Panc1 (cell line): Measurements from ENCODE around the gene CDK17. TPM values are rescaled to one million over a fixed set of nuclear protein-coding genes. Genes with fewer than 3 reads are reported as not detected.

Source experiments
- ATAC-seq: fragments of 200-7000 bp; cut with Tn5 transposase; 2 replicates; pipeline ENCODE4 v1.9.1; 2020; ENCODE audit warnings: mild to moderate bottlenecking, moderate library complexity
- BruUV-seq: library from RNA; stranded (reverse); fragments of 400-500 nt; replicated peaks from 2 replicates; lab custom pipeline; 2021; lab: Mats Ljungman, UMichigan
- CTCF ChIA-PET: fragments of 300-600 bp; sonication (Branson Sonifier 250); formaldehyde crosslinking; loops from one replicate; lab custom pipeline; 2022; ENCODE audit warnings: antibody characterized with exemption; lab: Charles Lee
- POLR2A ChIA-PET: fragments of 300-600 bp; sonication (Branson Sonifier 250); formaldehyde crosslinking; loops from one replicate; lab custom pipeline; 2022; ENCODE audit warnings: antibody characterized with exemption; lab: Charles Lee
- DNase-seq: peaks from one replicate; pipeline ENCODE4 v3.0.0-alpha.2; 2010; ENCODE audit warnings: low read depth, low spot score
- H3K27ac ChIP-seq: 2 replicates; pipeline ENCODE4 v1.5.1; 2011; ENCODE audit warnings: mild to moderate bottlenecking, low read length, inconsistent platforms
- H3K27me3 ChIP-seq: fragments of 200-500 bp; sonication (Bioruptor generic); 2 replicates; pipeline ENCODE4 v1.6.0; 2014; ENCODE audit warnings: low read length, inconsistent platforms; ENCODE audit not compliant: control insufficient read depth, insufficient read depth
- H3K36me3 ChIP-seq: fragments of 200-500 bp; sonication (Bioruptor generic); 2 replicates; pipeline ENCODE4 v1.5.1; 2014; ENCODE audit warnings: inconsistent platforms, mild to moderate bottlenecking, low read length, moderate library complexity; ENCODE audit not compliant: control insufficient read depth, insufficient read depth
- H3K4me1 ChIP-seq: 2 replicates; pipeline ENCODE4 v1.5.1; 2011; ENCODE audit warnings: inconsistent platforms, mild to moderate bottlenecking, low read length, moderate library complexity; ENCODE audit not compliant: control insufficient read depth, insufficient read depth
- H3K4me3 ChIP-seq, 2 experiments: 2 replicates each; pipeline ENCODE4 v1.5.1; 2011 to 2012; ENCODE audit warnings: low read depth in 2 of 2, low read length in 2 of 2, mild to moderate bottlenecking in 2 of 2, inconsistent platforms in 1 of 2, moderate library complexity in 1 of 2
- H3K9me3 ChIP-seq: fragments of 200-500 bp; sonication (Bioruptor generic); 2 replicates; pipeline ENCODE4 v1.5.1; 2014; ENCODE audit warnings: low read depth, mild to moderate bottlenecking, inconsistent platforms, low read length, moderate library complexity; ENCODE audit not compliant: control insufficient read depth, insufficient read depth
- CTCF ChIP-seq: fragments of 450-650 bp; IDR thresholded peaks from 2 replicates; pipeline ENCODE4 v1.5.1; 2017; ENCODE audit warnings: mild to moderate bottlenecking
- POLR2AphosphoS5 ChIP-seq: IDR thresholded peaks from 2 replicates; pipeline ENCODE4 v1.6.1; 2012; ENCODE audit warnings: mild to moderate bottlenecking, low read depth, low read length, moderate library complexity
- REST ChIP-seq, 2 experiments: IDR thresholded peaks; 2 replicates each; pipeline ENCODE4 v1.6.1; 2011 to 2012; ENCODE audit warnings: low read depth in 2 of 2, control low read depth in 1 of 2, low read length in 1 of 2, mild to moderate bottlenecking in 1 of 2, moderate library complexity in 1 of 2; ENCODE audit not compliant: insufficient read depth in 1 of 2
- SIN3A ChIP-seq: IDR thresholded peaks from 2 replicates; pipeline ENCODE4 v1.6.1; 2012; ENCODE audit warnings: low read depth, mild to moderate bottlenecking, low read length, moderate library complexity, borderline replicate concordance; ENCODE audit not compliant: insufficient read depth
- TCF7L2 ChIP-seq: IDR thresholded peaks from 2 replicates; pipeline ENCODE4 v1.6.1; 2011; ENCODE audit warnings: mild to moderate bottlenecking, low read depth, low read length, inconsistent platforms
- in situ Hi-C: cut with HindIII; loops from 2 replicates; pipeline ENCODE4 v1.10.0; 2016; ENCODE audit warnings: low sequenced_read_pairs, low pct_unique_long_range_greater_than_20kb
- intact Hi-C: fragments of 100-400 bp; cut with micrococcal nuclease; formaldehyde crosslinking; loops from one replicate; pipeline ENCODE4 v1.10.0; 2022; ENCODE audit not compliant: unreplicated experiment
- total RNA-seq: library from RNA; stranded (reverse); gene quantifications from one replicate; pipeline ENCODE4 v1.2.1, GENCODE V29; 2021; ENCODE audit not compliant: unreplicated experiment

CDK17 gene
- total RNA-seq, 1 experiment from 2014 or later: 23.2 TPM

GRCh38 chr12:96261557-96261956, 138.7 kb downstream of the CDK17 start:
- Histone ChIP-seq H3K4me1 (0 out of 2 replicates have a peak, but pooled peaks cover 7% of the 10 kb centered on the region), H3K27me3 (no peaks in the 10 kb centered on the region), H3K9me3 (no peaks in the 10 kb centered on the region), H3K27ac (no peak overlapping the region), H3K4me3 (no peak overlapping the region), H3K36me3 (peaks cover 4% of the 10 kb centered on the region; the same call in 1 of the 2 replicates)
- DNase-seq (no peak), ATAC-seq (no peak)
- intact Hi-C loops: no loop called here
- no TSS peak for BruUV-seq
- in situ Hi-C loops: no loop called here
- ChIA-PET POLR2A (no interaction called here), CTCF (interaction anchor here (0.6 kb wide), 1 partner anchor 51 kb away, joined by 3 read pairs; no protein-coding TSS in a partner anchor)
- TF ChIP-seq POLR2AphosphoS5: no peak
- no peak for TF ChIP-seq TCF7L2
- no peak for TF ChIP-seq CTCF
- TF ChIP-seq REST (IDR thresholded peaks at IDR 0.05; ENCODE audit: insufficient read depth in 1 of 2, low read depth in 2 of 2, low read length in 1 of 2): no peak
- no peak for TF ChIP-seq SIN3A

- intact Hi-C loops: no loop called here
- Histone ChIP-seq H3K9me3 (no peaks in the 10 kb centered on the region), H3K27me3 (no peaks in the 10 kb centered on the region), H3K27ac (no peak overlapping the region), H3K4me1 (0 out of 2 replicates have a peak, but pooled peaks cover 7% of the 10 kb centered on the region), H3K4me3 (no peak overlapping the region), H3K36me3 (peaks cover under 1% of the 10 kb centered on the region; the same call in 1 of the 2 replicates)
- no peak for DNase-seq
- in situ Hi-C loops: no loop called here
- BruUV-seq: no TSS peak
- ChIA-PET POLR2A (no interaction called here), CTCF (no interaction called here)
- no peak for ATAC-seq
- no peak for TF ChIP-seq SIN3A
- TF ChIP-seq REST (IDR thresholded peaks at IDR 0.05; ENCODE audit: insufficient read depth in 1 of 2, low read depth in 2 of 2, low read length in 1 of 2): no peak
- TF ChIP-seq TCF7L2: no peak
- TF ChIP-seq POLR2AphosphoS5: no peak
- TF ChIP-seq CTCF: no peak
These were observed 139.6 kb downstream of the CDK17 start for GRCh38 chr12:96260644-96261043.
